Peyer's patch (tissue), 4 donors: ENCODE data around the gene SCAMP1.

Source experiments
- POLR2A ChIP-seq, 2 donors: fragments of 450-650 bp; IDR thresholded peaks; one replicate each; pipeline ENCODE4 v1.5.1; 2017; ENCODE audit warnings: antibody characterized with exemption in 2 of 2, mild to moderate bottlenecking in 2 of 2, moderate library complexity in 2 of 2
- TF ChIP-seq, protein P1 (sequence below), 6 experiments: fragments of 450-650 bp in 4 of 6; fragments of 200-600 bp in 2 of 6; sonication (generic) in 1 of 6; IDR thresholded peaks; one replicate each; pipeline ENCODE4 v1.5.1; 2017 to 2019; ENCODE audit warnings: antibody characterized with exemption in 6 of 6, mild to moderate bottlenecking in 3 of 6, moderate library complexity in 1 of 6

DNA sequence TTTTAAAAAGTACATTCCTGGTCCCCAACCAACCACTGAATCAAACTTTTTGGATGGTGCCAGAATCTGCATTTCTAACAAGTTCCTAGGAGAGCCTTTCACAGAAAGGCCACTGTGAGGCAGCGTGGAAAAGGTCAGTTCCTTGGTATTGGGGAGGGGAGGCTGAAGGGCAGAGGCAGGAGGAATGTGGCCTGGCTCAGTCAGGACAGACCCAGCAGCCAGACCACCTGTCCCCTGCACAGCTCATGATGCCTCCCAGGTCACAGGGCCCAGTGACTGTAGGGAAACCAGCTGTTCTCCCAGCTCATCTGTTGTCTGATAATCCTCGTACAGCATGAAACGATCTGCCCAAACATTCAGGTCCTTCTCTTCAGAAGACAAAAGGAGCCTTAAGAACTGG lies 155.3 kb downstream of the SCAMP1 start:
- no peak for TF ChIP-seq POLR2A (IDR thresholded peaks at IDR 0.05)
- TF ChIP-seq, protein P1, sequence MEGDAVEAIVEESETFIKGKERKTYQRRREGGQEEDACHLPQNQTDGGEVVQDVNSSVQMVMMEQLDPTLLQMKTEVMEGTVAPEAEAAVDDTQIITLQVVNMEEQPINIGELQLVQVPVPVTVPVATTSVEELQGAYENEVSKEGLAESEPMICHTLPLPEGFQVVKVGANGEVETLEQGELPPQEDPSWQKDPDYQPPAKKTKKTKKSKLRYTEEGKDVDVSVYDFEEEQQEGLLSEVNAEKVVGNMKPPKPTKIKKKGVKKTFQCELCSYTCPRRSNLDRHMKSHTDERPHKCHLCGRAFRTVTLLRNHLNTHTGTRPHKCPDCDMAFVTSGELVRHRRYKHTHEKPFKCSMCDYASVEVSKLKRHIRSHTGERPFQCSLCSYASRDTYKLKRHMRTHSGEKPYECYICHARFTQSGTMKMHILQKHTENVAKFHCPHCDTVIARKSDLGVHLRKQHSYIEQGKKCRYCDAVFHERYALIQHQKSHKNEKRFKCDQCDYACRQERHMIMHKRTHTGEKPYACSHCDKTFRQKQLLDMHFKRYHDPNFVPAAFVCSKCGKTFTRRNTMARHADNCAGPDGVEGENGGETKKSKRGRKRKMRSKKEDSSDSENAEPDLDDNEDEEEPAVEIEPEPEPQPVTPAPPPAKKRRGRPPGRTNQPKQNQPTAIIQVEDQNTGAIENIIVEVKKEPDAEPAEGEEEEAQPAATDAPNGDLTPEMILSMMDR (IDR thresholded peaks at IDR 0.05): no peak
